ENCODE data around the gene OTOL1. TPM values are rescaled to one million over a fixed set of nuclear protein-coding genes. Genes with fewer than 3 reads are reported as not detected.

OTOL1 gene
- total RNA-seq (2021; fragmentation: NEBNext Ultra II Directional; extraction: Animal tissue kit (Norgen Biotek cat#: 25700)): not detected
- long read RNA-seq: 0 reads

GRCh38 chr3:161496508-161496907, at the start of gene OTOL1:
Gene OTOL1 (plus strand): TSS chr3:161496808. CDS start chr3:161496808, 0 bp downstream.
- Mint-ChIP-seq H3K4me3 (no peak within 1 kb of the TSS), H3K9me3 (peaks cover 24% of the 10 kb centered on the region), H3K27me3 (ENCODE audit: insufficient read depth) (no peaks in the 10 kb centered on the region), H3K27ac (no peak within 1 kb of the TSS), H3K4me1 (ENCODE audit: low read depth) (no peaks in the 10 kb centered on the region), H3K36me3 (ENCODE audit: low read depth) (no peaks in the 10 kb centered on the region)
- DNase-seq: no peak
- TF ChIP-seq, protein P1, sequence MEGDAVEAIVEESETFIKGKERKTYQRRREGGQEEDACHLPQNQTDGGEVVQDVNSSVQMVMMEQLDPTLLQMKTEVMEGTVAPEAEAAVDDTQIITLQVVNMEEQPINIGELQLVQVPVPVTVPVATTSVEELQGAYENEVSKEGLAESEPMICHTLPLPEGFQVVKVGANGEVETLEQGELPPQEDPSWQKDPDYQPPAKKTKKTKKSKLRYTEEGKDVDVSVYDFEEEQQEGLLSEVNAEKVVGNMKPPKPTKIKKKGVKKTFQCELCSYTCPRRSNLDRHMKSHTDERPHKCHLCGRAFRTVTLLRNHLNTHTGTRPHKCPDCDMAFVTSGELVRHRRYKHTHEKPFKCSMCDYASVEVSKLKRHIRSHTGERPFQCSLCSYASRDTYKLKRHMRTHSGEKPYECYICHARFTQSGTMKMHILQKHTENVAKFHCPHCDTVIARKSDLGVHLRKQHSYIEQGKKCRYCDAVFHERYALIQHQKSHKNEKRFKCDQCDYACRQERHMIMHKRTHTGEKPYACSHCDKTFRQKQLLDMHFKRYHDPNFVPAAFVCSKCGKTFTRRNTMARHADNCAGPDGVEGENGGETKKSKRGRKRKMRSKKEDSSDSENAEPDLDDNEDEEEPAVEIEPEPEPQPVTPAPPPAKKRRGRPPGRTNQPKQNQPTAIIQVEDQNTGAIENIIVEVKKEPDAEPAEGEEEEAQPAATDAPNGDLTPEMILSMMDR (IDR thresholded peaks at IDR 0.05): no peak

DNA sequence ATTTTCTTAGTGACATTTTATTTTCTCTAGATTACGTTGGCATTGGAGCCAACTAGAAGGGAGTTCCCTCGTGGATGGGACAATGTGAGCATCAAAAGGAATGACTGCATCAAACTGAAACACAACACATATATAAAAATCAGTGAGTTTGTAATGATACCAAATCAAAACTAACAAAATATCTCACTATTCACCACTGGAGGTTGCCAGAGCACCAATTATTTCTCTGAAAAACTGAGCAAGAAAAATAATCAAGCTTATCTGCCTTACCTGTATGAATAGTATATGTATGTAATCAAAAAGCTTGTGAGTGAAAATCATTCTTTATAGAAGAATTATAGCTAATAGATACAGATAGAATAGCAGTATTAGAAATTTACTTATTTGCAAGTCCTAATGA, 46.8 kb upstream of the OTOL1 start:
- DNase-seq: no peak
- peaks cover 4% of the 10 kb centered on the region for H3K9me3 Mint-ChIP-seq
- H3K27me3 Mint-ChIP-seq (ENCODE audit: insufficient read depth): no peaks in the 10 kb centered on the region
- H3K4me1 Mint-ChIP-seq (ENCODE audit: low read depth): no peaks in the 10 kb centered on the region
- H3K4me3 Mint-ChIP-seq: no peak overlapping the region
- TF ChIP-seq, protein P1 (IDR thresholded peaks at IDR 0.05): no peak
- no peak overlapping the region for H3K27ac Mint-ChIP-seq
- H3K36me3 Mint-ChIP-seq (ENCODE audit: low read depth): no peaks in the 10 kb centered on the region

GRCh38 chr3:161452179-161452578, 44.4 kb upstream of the OTOL1 start:
- H3K9me3 Mint-ChIP-seq: peaks cover 12% of the 10 kb centered on the region; the same call in 1 of the 2 replicates
- no peaks in the 10 kb centered on the region for H3K4me1 Mint-ChIP-seq (ENCODE audit: low read depth)
- DNase-seq: no peak
- no peak overlapping the region for H3K27ac Mint-ChIP-seq
- H3K27me3 Mint-ChIP-seq (ENCODE audit: insufficient read depth): no peaks in the 10 kb centered on the region
- TF ChIP-seq, protein P1 (IDR thresholded peaks at IDR 0.05): no peak
- no peak overlapping the region for H3K4me3 Mint-ChIP-seq
- no peaks in the 10 kb centered on the region for H3K36me3 Mint-ChIP-seq (ENCODE audit: low read depth)

- Mint-ChIP-seq H3K4me1 (ENCODE audit: low read depth) (no peaks in the 10 kb centered on the region), H3K4me3 (no peak overlapping the region), H3K27ac (no peak overlapping the region), H3K27me3 (ENCODE audit: insufficient read depth) (no peaks in the 10 kb centered on the region), H3K9me3 (peaks cover 23% of the 10 kb centered on the region), H3K36me3 (ENCODE audit: low read depth) (no peaks in the 10 kb centered on the region)
- no peak for DNase-seq
- TF ChIP-seq, protein P1 (IDR thresholded peaks at IDR 0.05): no peak
These were observed 42.0 kb upstream of the OTOL1 start for GRCh38 chr3:161454615-161455014.

GRCh38 chr3:161455962-161456361, 40.6 kb upstream of the OTOL1 start:
- H3K36me3 Mint-ChIP-seq (ENCODE audit: low read depth): no peaks in the 10 kb centered on the region
- H3K4me3 Mint-ChIP-seq: no peak overlapping the region
- no peaks in the 10 kb centered on the region for H3K4me1 Mint-ChIP-seq (ENCODE audit: low read depth)
- TF ChIP-seq, protein P1 (IDR thresholded peaks at IDR 0.05): no peak
- H3K9me3 Mint-ChIP-seq: peaks cover 25% of the 10 kb centered on the region
- no peaks in the 10 kb centered on the region for H3K27me3 Mint-ChIP-seq (ENCODE audit: insufficient read depth)
- no peak for DNase-seq
- no peak overlapping the region for H3K27ac Mint-ChIP-seq

DNA sequence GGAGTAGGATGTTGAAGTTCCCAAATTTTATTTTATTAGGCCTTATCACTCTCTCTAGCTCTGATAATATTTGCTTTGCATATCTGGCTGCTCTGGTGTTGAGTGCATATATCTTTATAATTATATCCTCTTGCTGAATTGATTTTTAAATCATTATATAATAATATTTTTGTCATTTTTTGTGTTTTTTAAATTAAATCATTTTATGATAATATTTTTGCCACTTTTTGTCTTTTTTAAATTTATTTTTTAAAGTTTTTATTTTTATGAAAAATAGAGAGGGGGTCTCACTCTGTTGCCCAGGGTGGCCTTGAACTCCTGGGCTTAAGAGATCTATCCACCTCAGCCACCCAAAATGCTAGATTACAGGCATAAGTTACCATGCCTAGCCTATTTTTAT, 34.5 kb upstream of the OTOL1 start:
- Mint-ChIP-seq H3K4me3 (no peak overlapping the region), H3K27ac (no peak overlapping the region), H3K9me3 (peaks cover 58% of the 10 kb centered on the region), H3K36me3 (ENCODE audit: low read depth) (no peaks in the 10 kb centered on the region), H3K27me3 (ENCODE audit: insufficient read depth) (no peaks in the 10 kb centered on the region), H3K4me1 (ENCODE audit: low read depth) (no peaks in the 10 kb centered on the region)
- TF ChIP-seq, protein P1 (IDR thresholded peaks at IDR 0.05): no peak
- DNase-seq: no peak
